Measurements from ENCODE around the gene TBXAS1.

GRCh38 chr7:139883814-139884213 is 54.8 kb downstream of the TBXAS1 start:
- TF ChIP-seq EZH2 (optimal IDR thresholded peaks at IDR 0.05; ENCODE audit: low read depth, low read length) (no peak), CTCF (IDR thresholded peaks at IDR 0.05; ENCODE audit: low read length) (no peak)
